H1 (cell line): ENCODE results near the gene AGXT2. TPM values are rescaled to one million over a fixed set of nuclear protein-coding genes. Genes with fewer than 3 reads are reported as not detected.

ENCODE experiments used
- CTCF ChIA-PET: fragments of 300-600 bp; sonication (Branson Sonifier 250); formaldehyde crosslinking; loops from one replicate; lab custom pipeline; 2021; ENCODE audit not compliant: partially characterized antibody; lab: Charles Lee
- POLR2A ChIA-PET: fragments of 300-600 bp; sonication (Branson Sonifier 250); formaldehyde crosslinking; loops from one replicate; lab custom pipeline; 2021; ENCODE audit warnings: inconsistent platforms; ENCODE audit not compliant: partially characterized antibody; lab: Charles Lee
- DNase-seq, 2 experiments: peaks; one replicate each; pipeline versions ENCODE4 v3.0.0 to v3.0.0-alpha.2; 2010 to 2022; ENCODE audit warnings: low spot score in 2 of 2, low read depth in 1 of 2, mixed read lengths in 1 of 2
- FAIRE-seq: peaks from 2 replicates; lab custom pipeline; 2011; peaks lifted over from hg19 to GRCh38; lab: Jason Lieb, UNC
- H2AFZ ChIP-seq: 2 replicates; pipeline ENCODE4 v1.8.1; 2012; ENCODE audit warnings: low read length, inconsistent platforms
- H2AK5ac ChIP-seq: 2 replicates; pipeline ENCODE4 v1.6.1; 2013; ENCODE audit warnings: low read depth, low read length
- H2BK120ac ChIP-seq: replicated peaks from 2 replicates; pipeline ENCODE3; 2013; ENCODE audit warnings: low read depth, low read length, inconsistent platforms
- H2BK12ac ChIP-seq: 2 replicates; pipeline ENCODE4 v1.6.1; 2013; ENCODE audit warnings: low read depth, low read length
- H2BK15ac ChIP-seq: 2 replicates; pipeline ENCODE4 v1.6.1; 2013; ENCODE audit warnings: low read length
- H2BK20ac ChIP-seq: 2 replicates; pipeline ENCODE4 v1.6.1; 2013; ENCODE audit warnings: low read length
- H2BK5ac ChIP-seq: 2 replicates; pipeline ENCODE4 v1.6.1; 2013; ENCODE audit warnings: low read depth, low read length
- H3K14ac ChIP-seq: 2 replicates; pipeline ENCODE4 v1.6.1; 2013; ENCODE audit warnings: inconsistent platforms; ENCODE audit not compliant: insufficient read length
- H3K18ac ChIP-seq: 2 replicates; pipeline ENCODE4 v1.6.1; 2013; ENCODE audit warnings: low read length; ENCODE audit errors: extremely low read depth
- H3K23ac ChIP-seq: 2 replicates; pipeline ENCODE4 v1.6.1; 2013; ENCODE audit warnings: inconsistent platforms; ENCODE audit not compliant: insufficient read length
- H3K23me2 ChIP-seq: 2 replicates; pipeline ENCODE4 v1.6.1; 2013; ENCODE audit warnings: low read depth, low read length
- H3K27ac ChIP-seq: 2 replicates; pipeline ENCODE4 v1.6.1; 2011; ENCODE audit warnings: low read depth, low read length, inconsistent platforms
- H3K27me3 ChIP-seq, 4 experiments: replicated peaks in 1 of 4; 1 replicate in 1 of 4; 2 replicates in 3 of 4; pipeline versions ENCODE4 v1.6.1 to v1.8.1; 2011 to 2013; ENCODE audit warnings: low read length in 3 of 4, mild to moderate bottlenecking in 3 of 4, inconsistent platforms in 2 of 4, mixed read lengths in 2 of 4, moderate library complexity in 1 of 4; ENCODE audit not compliant: control insufficient read depth in 3 of 4, insufficient read depth in 3 of 4; ENCODE audit errors: extremely low read depth in 1 of 4
- H3K36me3 ChIP-seq, 4 experiments: 2 replicates each; pipeline versions ENCODE4 v1.6.1 to v1.8.1; 2011 to 2013; ENCODE audit warnings: mild to moderate bottlenecking in 4 of 4, low read length in 3 of 4, moderate library complexity in 2 of 4, control low read depth in 1 of 4, inconsistent platforms in 1 of 4; ENCODE audit not compliant: insufficient read depth in 4 of 4, control insufficient read depth in 2 of 4
- H3K4ac ChIP-seq: replicated peaks from 2 replicates; pipeline ENCODE3; 2013; ENCODE audit warnings: low read length, low read depth, mixed read lengths, inconsistent platforms; ENCODE audit not compliant: insufficient read length
- H3K4me1 ChIP-seq, 4 experiments: replicated peaks in 1 of 4; 1 replicate in 1 of 4; 2 replicates in 3 of 4; pipeline versions ENCODE4 v1.6.1 to v1.8.1; 2011 to 2013; ENCODE audit warnings: low read length in 3 of 4, inconsistent platforms in 2 of 4, mixed read lengths in 1 of 4; ENCODE audit not compliant: insufficient read depth in 4 of 4, control insufficient read depth in 3 of 4
- H3K4me2 ChIP-seq, 2 experiments: 2 replicates each; pipeline versions ENCODE4 v1.6.1 to v1.8.1; 2011 to 2013; ENCODE audit warnings: low read depth in 2 of 2, low read length in 2 of 2, control low read depth in 1 of 2, inconsistent platforms in 1 of 2, mild to moderate bottlenecking in 1 of 2; ENCODE audit not compliant: insufficient read depth in 1 of 2
- H3K4me3 ChIP-seq, 4 experiments: fragments of 200-600, 300-600 bp in 1 of 4; sonication (generic), shearing (Covaris generic), sonication (Bioruptor Twin) in 1 of 4; 2 replicates each; pipeline versions ENCODE4 v1.5.1 to v1.8.1; 2011 to 2016; ENCODE audit warnings: low read length in 4 of 4, low read depth in 3 of 4, control low read depth in 2 of 4, inconsistent platforms in 2 of 4, mild to moderate bottlenecking in 2 of 4, mixed read lengths in 1 of 4, moderate library complexity in 1 of 4; ENCODE audit not compliant: insufficient read depth in 2 of 4; ENCODE audit errors: extremely low read depth in 1 of 4
- H3K56ac ChIP-seq: replicated peaks from 2 replicates; pipeline ENCODE3; 2013; ENCODE audit warnings: low read depth, mild to moderate bottlenecking, mixed read lengths, low read length, inconsistent platforms; ENCODE audit not compliant: insufficient read length
- H3K79me1 ChIP-seq: 2 replicates; pipeline ENCODE4 v1.6.1; 2013; ENCODE audit warnings: low read depth, low read length, control low read depth
- H3K79me2 ChIP-seq, 2 experiments: 2 replicates each; pipeline versions ENCODE4 v1.6.1 to v1.8.1; 2012 to 2013; ENCODE audit warnings: low read length in 2 of 2, mild to moderate bottlenecking in 2 of 2, inconsistent platforms in 1 of 2; ENCODE audit not compliant: insufficient read depth in 2 of 2, control insufficient read depth in 1 of 2
- H3K9ac ChIP-seq, 4 experiments: replicated peaks in 1 of 4; 1 replicate in 1 of 4; 2 replicates in 3 of 4; pipeline versions ENCODE4 v1.6.1 to v1.8.1; 2011 to 2013; ENCODE audit warnings: low read depth in 3 of 4, low read length in 3 of 4, control low read depth in 2 of 4, mild to moderate bottlenecking in 2 of 4, moderate library complexity in 2 of 4, inconsistent platforms in 1 of 4; ENCODE audit errors: extremely low read depth in 1 of 4
- H3K9me3 ChIP-seq, 2 experiments: 2 replicates each; pipeline versions ENCODE4 v1.6.1 to v1.8.1; 2012 to 2013; ENCODE audit warnings: mild to moderate bottlenecking in 2 of 2, moderate library complexity in 2 of 2, control low read depth in 1 of 2, inconsistent platforms in 1 of 2, low read depth in 1 of 2, low read length in 1 of 2, mixed read lengths in 1 of 2; ENCODE audit not compliant: insufficient read depth in 2 of 2
- H4K20me1 ChIP-seq, 2 experiments: replicated peaks in 1 of 2; 2 replicates each; pipeline versions ENCODE3 to v1.8.1; 2011 to 2013; ENCODE audit warnings: inconsistent platforms in 2 of 2, low read length in 2 of 2, mild to moderate bottlenecking in 1 of 2; ENCODE audit not compliant: insufficient read depth in 2 of 2, control insufficient read depth in 1 of 2
- H4K5ac ChIP-seq: 2 replicates; pipeline ENCODE4 v1.6.1; 2013; ENCODE audit warnings: low read length, low read depth, mixed read lengths, inconsistent platforms; ENCODE audit not compliant: insufficient read length
- H4K8ac ChIP-seq: 2 replicates; pipeline ENCODE4 v1.8.0; 2013; ENCODE audit warnings: mild to moderate bottlenecking, moderate library complexity, low read length, inconsistent platforms; ENCODE audit not compliant: insufficient read depth; ENCODE audit errors: extremely low read depth
- H4K91ac ChIP-seq: replicated peaks from 2 replicates; pipeline ENCODE3; 2013; ENCODE audit warnings: low read length, mixed read lengths, inconsistent platforms; ENCODE audit not compliant: insufficient read length
- ATF3 ChIP-seq: IDR thresholded peaks from 2 replicates; pipeline ENCODE4 v1.6.1; 2011; ENCODE audit warnings: low read depth, mild to moderate bottlenecking, low read length; ENCODE audit not compliant: insufficient read depth
- CBX5 ChIP-seq: fragments of 300-800, 300-1000 bp; sonication (generic); IDR thresholded peaks from 2 replicates; pipeline ENCODE4 v1.7.1; 2016; ENCODE audit warnings: antibody characterized with exemption, low read length, low read depth
- E2F6 ChIP-seq: IDR thresholded peaks from 2 replicates; pipeline ENCODE4 v1.6.1; 2012; ENCODE audit warnings: inconsistent platforms
- FOSL1 ChIP-seq: IDR thresholded peaks from 2 replicates; pipeline ENCODE4 v1.6.1; 2011; ENCODE audit warnings: mild to moderate bottlenecking, low read depth, low read length, moderate library complexity; ENCODE audit not compliant: insufficient read depth
- MAX ChIP-seq: IDR thresholded peaks from 2 replicates; pipeline ENCODE4 v1.6.1; 2012; ENCODE audit warnings: inconsistent platforms
- RXRA ChIP-seq: IDR thresholded peaks from 2 replicates; pipeline ENCODE4 v1.6.1; 2011; ENCODE audit warnings: low read depth, mild to moderate bottlenecking, low read length, moderate library complexity; ENCODE audit not compliant: insufficient read depth
- SIX5 ChIP-seq: IDR thresholded peaks from 2 replicates; pipeline ENCODE4 v1.6.1; 2011; ENCODE audit warnings: mild to moderate bottlenecking, low read depth, low read length
- USF2 ChIP-seq: IDR thresholded peaks from 2 replicates; pipeline ENCODE4 v1.6.1; 2011; ENCODE audit warnings: low read length, improper control_type of control experiment
- YY1 ChIP-seq: IDR thresholded peaks from 2 replicates; pipeline ENCODE4 v1.6.1; 2011; ENCODE audit warnings: low read depth, mild to moderate bottlenecking, low read length
- WGBS, 2 experiments: shearing (Covaris generic) in 1 of 2; methylation state at CpG; one replicate each; pipeline versions ENCODE4 v1.1.6 to v1.1.7; 2013 to 2015; ENCODE audit warnings: low lambda C conversion rate in 2 of 2, mixed read lengths in 2 of 2, inconsistent platforms in 1 of 2, low coverage in 1 of 2, missing lambda C conversion rate in 1 of 2; ENCODE audit not compliant: insufficient replicate concordance in 2 of 2, insufficient coverage in 1 of 2, insufficient read length in 1 of 2; ENCODE audit errors: extremely low coverage in 1 of 2, missing lambda C conversion rate in 1 of 2; 5-methylcytosine and 5-hydroxymethylcytosine counted together
- polyA plus RNA-seq, 7 experiments: library from polyadenylated mRNA; depleted of rRNA in 3 of 7; stranded (reverse) in 5 of 7; unstranded in 2 of 7; fragments of >200 nt in 5 of 7; fragments of 200-250 nt in 2 of 7; gene quantifications; 1 replicate in 5 of 7; 2 replicates in 1 of 7; 4 replicates in 1 of 7; pipeline versions ENCODE4 v1.2.1 to v1.2.3, GENCODE V29; 2011 to 2013; ENCODE audit warnings: missing spikeins in 2 of 7, mixed read lengths in 2 of 7
- total RNA-seq: library from RNA; stranded (reverse); fragmentation: NEBNext Ultra II Directional; extraction: Animal tissue kit (Norgen Biotek cat#: 25700); gene quantifications from 2 replicates; pipeline ENCODE4 v1.2.1, GENCODE V29; 2021

The AGXT2 gene
- total and polyA plus RNA-seq, 2 of the 8 experiments (the other 6 are each of a cell fraction or from before 2014, with no cell fraction given), result not detected

- 77% methylated on average over 4 of the region's 4 CpGs; no CpG with 5 or more reads in 1 of the 2 experiments for WGBS, 2 experiments
- Histone ChIP-seq H3K79me1 (no peaks in the 10 kb centered on the region), H3K18ac (no peak overlapping the region), H3K14ac (no peak overlapping the region), H2BK15ac (no peak overlapping the region), H3K9me3 (no peaks in the 10 kb centered on the region; a peak in 1 of 4 replicates), H4K8ac (no peak overlapping the region), H2BK12ac (no peak overlapping the region), H2AFZ (no peak overlapping the region), H3K56ac (no peak overlapping the region), H4K5ac (no peak overlapping the region), H3K27ac (no peak overlapping the region), H3K4me1 (no peaks in the 10 kb centered on the region), H3K9ac (no peak overlapping the region), H2BK120ac (no peak overlapping the region), H3K36me3 (no peaks in the 10 kb centered on the region), H2BK20ac (no peak overlapping the region), H3K79me2 (no peaks in the 10 kb centered on the region), H3K27me3 (no peaks in the 10 kb centered on the region), H2BK5ac (no peak overlapping the region), H3K4me3 (no peak overlapping the region), H4K91ac (no peak overlapping the region), H3K23ac (no peak overlapping the region), H4K20me1 (no peaks in the 10 kb centered on the region), H3K4me2 (no peak overlapping the region), H2AK5ac (no peak overlapping the region), H3K4ac (no peak overlapping the region), H3K23me2 (no peaks in the 10 kb centered on the region)
- DNase-seq (no peak), FAIRE-seq (no peak)
- CTCF ChIA-PET, result interaction anchor here (1.5 to 3.5 kb wide), 2 partner anchors 13 to 15 kb away, joined by 3 to 14 read pairs; no protein-coding TSS in a partner anchor
- POLR2A ChIA-PET, result interaction anchor here (0.7 kb wide), 1 partner anchor 9 kb away, joined by 3 read pairs; no protein-coding TSS in a partner anchor
- TF ChIP-seq YY1 (no peak), FOSL1 (no peak), MAX (no peak), USF2 (no peak), SIX5 (no peak), E2F6 (no peak), RXRA (no peak), CBX5 (no peak), ATF3 (no peak)
Observed at GRCh38 chr5:35016174-35017051, 31.3 kb downstream of the AGXT2 start.
